ENCODE measurements around the gene THAP7. TPM values are rescaled to one million over a fixed set of nuclear protein-coding genes. Genes with fewer than 3 reads are reported as not detected.

The THAP7 gene
- total RNA-seq, 1 donor from 2014 or later, result 14.7 TPM

DNA sequence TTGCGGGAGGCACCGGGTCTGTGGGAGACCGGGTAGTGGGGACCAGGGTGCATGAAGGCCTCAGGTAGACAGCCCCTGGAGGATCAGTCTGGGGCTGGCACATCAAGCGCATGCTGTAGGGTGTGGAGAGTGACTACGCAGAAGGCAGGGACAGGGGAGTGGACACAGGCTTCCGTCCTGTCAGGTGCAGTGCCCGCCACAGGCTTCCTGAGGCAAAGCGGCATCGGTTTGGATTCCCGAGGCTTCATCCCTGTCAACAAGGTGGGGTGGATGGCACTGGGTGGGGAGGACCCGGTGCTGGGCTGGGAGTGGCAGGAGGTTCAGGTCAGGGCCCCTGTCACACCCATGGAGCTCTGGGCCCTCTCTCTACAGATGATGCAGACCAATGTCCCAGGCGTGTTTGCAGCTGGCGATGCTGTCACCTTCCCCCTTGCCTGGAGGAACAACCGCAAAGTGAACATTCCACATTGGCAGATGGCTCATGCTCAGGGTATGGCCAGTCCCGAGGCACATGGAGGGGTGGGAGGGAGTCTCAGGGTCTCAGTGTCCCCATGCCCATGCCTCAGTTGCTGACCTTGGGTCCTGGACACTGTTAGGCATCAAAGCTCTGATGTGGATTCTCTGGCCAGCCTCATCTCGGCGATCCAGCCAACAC is 24.3 kb downstream of the THAP7 start:
- H3K4me1 ChIP-seq, result peaks cover 31% of the 10 kb centered on the region
- H3K9me3 ChIP-seq (ENCODE audit: low read depth), result no peaks in the 10 kb centered on the region
- Mint-ChIP-seq H3K4me3 (no peak overlapping the region), H3K4me1 (peaks cover 19% of the 10 kb centered on the region), H3K27ac (no peak overlapping the region), H3K9me3 (no peaks in the 10 kb centered on the region), H3K36me3 (no peaks in the 10 kb centered on the region), H3K27me3 (ENCODE audit: insufficient read depth, low read depth) (peaks cover 18% of the 10 kb centered on the region)
- H3K36me3 ChIP-seq, result no peaks in the 10 kb centered on the region
- H2AFZ ChIP-seq (replicated peaks), result no peak overlapping the region
- no peak for DNase-seq (ENCODE audit: low spot score)
- H3K4me2 ChIP-seq, result no peak overlapping the region
- peaks cover 13% of the 10 kb centered on the region for H3K79me2 ChIP-seq (ENCODE audit: low read depth)
- TF ChIP-seq EZH2phosphoT487 (IDR thresholded peaks at IDR 0.05) (no peak), EZH2 (IDR thresholded peaks at IDR 0.05) (no peak)
- TF ChIP-seq, protein P1, sequence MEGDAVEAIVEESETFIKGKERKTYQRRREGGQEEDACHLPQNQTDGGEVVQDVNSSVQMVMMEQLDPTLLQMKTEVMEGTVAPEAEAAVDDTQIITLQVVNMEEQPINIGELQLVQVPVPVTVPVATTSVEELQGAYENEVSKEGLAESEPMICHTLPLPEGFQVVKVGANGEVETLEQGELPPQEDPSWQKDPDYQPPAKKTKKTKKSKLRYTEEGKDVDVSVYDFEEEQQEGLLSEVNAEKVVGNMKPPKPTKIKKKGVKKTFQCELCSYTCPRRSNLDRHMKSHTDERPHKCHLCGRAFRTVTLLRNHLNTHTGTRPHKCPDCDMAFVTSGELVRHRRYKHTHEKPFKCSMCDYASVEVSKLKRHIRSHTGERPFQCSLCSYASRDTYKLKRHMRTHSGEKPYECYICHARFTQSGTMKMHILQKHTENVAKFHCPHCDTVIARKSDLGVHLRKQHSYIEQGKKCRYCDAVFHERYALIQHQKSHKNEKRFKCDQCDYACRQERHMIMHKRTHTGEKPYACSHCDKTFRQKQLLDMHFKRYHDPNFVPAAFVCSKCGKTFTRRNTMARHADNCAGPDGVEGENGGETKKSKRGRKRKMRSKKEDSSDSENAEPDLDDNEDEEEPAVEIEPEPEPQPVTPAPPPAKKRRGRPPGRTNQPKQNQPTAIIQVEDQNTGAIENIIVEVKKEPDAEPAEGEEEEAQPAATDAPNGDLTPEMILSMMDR (IDR thresholded peaks at IDR 0.05), result no peak
- H3F3A ChIP-seq (ENCODE audit: low read depth), result peaks cover 31% of the 10 kb centered on the region
- H3K9ac ChIP-seq, result no peak overlapping the region
- no peak overlapping the region for H3K4me3 ChIP-seq
- H4K20me1 ChIP-seq (ENCODE audit: low read depth), result no peaks in the 10 kb centered on the region
- no peak overlapping the region for H3K27ac ChIP-seq
- H3K27me3 ChIP-seq, result no peaks in the 10 kb centered on the region

DNA sequence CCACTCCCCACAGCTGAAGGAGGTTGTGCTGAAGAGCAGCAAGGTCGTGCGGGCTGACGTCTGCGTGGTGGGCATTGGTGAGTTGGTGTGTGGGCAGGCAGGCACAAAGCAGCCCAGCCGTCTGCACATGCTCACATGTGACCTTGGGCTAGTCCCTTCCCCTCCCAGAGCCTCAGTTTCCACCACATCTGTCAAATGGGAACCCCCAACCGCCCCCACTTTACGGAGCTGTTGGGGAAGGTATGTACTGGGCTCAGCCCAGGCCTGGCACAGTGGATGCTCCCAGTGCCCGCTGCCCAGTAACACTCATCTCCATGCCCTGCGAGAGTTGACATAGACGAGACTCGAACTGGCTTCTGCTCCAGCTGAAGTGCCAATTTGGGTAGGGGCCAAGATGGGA is 24.9 kb downstream of the THAP7 start:
- TF ChIP-seq EZH2 (IDR thresholded peaks at IDR 0.05), result no peak
- H3K36me3 Mint-ChIP-seq, result no peaks in the 10 kb centered on the region
- H3K27me3 Mint-ChIP-seq (ENCODE audit: insufficient read depth, low read depth), result peaks cover 18% of the 10 kb centered on the region
- H3K36me3 ChIP-seq, result no peaks in the 10 kb centered on the region
- no peak overlapping the region for H3K9ac ChIP-seq
- no peak overlapping the region for H3K27ac Mint-ChIP-seq
- DNase-seq (ENCODE audit: low spot score), result no peak
- peaks cover 9% of the 10 kb centered on the region for H3K79me2 ChIP-seq (ENCODE audit: low read depth)
- H3K9me3 Mint-ChIP-seq, result no peaks in the 10 kb centered on the region
- H3K4me1 Mint-ChIP-seq, result peaks cover 22% of the 10 kb centered on the region
- H3K27ac ChIP-seq, result no peak overlapping the region
- H3K4me3 Mint-ChIP-seq, result no peak overlapping the region
- H4K20me1 ChIP-seq (ENCODE audit: low read depth), result no peaks in the 10 kb centered on the region
- no peak overlapping the region for H3K4me3 ChIP-seq
- H3K4me1 ChIP-seq, result peaks cover 37% of the 10 kb centered on the region
- peaks cover 37% of the 10 kb centered on the region for H3F3A ChIP-seq (ENCODE audit: low read depth)
- no peak overlapping the region for H2AFZ ChIP-seq (replicated peaks)
- no peaks in the 10 kb centered on the region for H3K9me3 ChIP-seq (ENCODE audit: low read depth)
- H3K4me2 ChIP-seq, result no peak overlapping the region
- H3K27me3 ChIP-seq, result no peaks in the 10 kb centered on the region

DNA sequence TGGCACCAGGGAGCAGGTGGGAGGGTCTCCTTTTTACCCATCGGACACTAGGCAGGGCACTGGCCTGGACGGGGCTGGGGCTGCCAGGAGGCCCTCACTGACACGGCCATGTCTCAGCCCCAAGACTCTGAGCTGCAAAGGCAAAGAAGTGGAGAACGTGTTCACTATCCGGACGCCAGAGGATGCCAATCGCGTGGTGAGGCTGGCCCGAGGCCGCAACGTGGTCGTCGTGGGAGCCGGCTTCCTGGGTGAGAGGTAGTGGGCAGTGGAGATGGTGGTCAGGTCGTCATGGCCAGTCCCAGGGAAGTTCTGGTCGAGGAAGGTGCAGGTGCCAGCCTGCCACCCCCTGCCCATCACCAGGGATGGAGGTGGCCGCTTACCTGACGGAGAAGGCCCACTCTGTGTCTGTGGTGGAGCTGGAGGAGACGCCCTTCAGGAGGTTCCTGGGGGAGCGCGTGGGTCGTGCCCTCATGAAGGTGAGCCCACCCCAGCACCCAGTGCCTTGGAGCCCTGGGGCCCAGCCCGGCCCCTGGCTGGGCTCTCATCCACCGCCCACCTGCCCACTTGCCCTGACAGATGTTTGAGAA is 25.5 kb downstream of the THAP7 start:
- Histone ChIP-seq H3K27me3 (no peaks in the 10 kb centered on the region), H3K4me2 (no peak overlapping the region), H3K79me2 (ENCODE audit: low read depth) (peaks cover 7% of the 10 kb centered on the region), H3K4me1 (peaks cover 41% of the 10 kb centered on the region), H3K27ac (no peak overlapping the region), H3K4me3 (no peak overlapping the region), H4K20me1 (ENCODE audit: low read depth) (peaks cover 5% of the 10 kb centered on the region), H3F3A (ENCODE audit: low read depth) (peaks cover 41% of the 10 kb centered on the region), H2AFZ (replicated peaks) (no peak overlapping the region), H3K9ac (no peak overlapping the region), H3K36me3 (no peaks in the 10 kb centered on the region), H3K9me3 (ENCODE audit: low read depth) (no peaks in the 10 kb centered on the region)
- Mint-ChIP-seq H3K36me3 (no peaks in the 10 kb centered on the region), H3K4me1 (peaks cover 25% of the 10 kb centered on the region), H3K27ac (no peak overlapping the region), H3K4me3 (no peak overlapping the region), H3K9me3 (no peaks in the 10 kb centered on the region), H3K27me3 (ENCODE audit: insufficient read depth, low read depth) (peaks cover 22% of the 10 kb centered on the region)
- TF ChIP-seq EZH2phosphoT487 (IDR thresholded peaks at IDR 0.05), result no peak
- TF ChIP-seq EZH2 (IDR thresholded peaks at IDR 0.05), result no peak
- no peak for DNase-seq (ENCODE audit: low spot score)

DNA sequence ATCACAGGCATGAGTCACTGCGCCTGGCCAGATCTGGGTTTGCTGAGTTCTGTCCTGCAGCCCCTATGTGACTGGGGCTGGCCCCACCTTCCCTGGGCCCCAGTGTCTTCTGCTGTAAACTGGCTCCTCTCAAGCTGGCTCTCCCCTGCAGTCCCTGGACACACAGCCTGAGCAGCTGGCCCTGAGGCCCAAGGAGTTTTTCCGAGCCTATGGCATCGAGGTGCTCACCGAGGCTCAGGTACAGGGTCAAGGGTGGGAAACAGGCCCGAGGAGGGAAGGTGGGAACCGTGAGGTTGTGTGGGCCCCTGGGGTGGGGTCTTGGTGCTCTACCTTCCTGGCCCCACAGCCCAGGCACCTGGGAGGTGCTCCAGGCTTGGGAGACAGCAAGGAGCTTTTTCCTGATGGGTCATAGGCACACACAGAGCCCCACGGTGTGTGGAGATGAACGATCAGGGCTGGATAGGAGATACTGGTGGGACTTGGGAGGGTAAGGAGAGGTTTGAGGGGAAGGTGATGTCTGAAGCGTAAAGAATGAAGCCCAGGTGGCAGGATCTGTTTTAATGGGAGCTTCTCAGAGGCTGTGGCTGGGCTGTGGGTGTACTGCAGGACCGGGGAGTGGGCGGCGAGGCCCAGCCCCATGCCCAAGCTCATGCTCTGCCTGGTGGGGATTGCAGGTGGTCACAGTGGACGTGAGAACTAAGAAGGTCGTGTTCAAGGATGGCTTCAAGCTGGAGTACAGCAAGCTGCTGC is 26.2 kb downstream of the THAP7 start:
- H3K36me3 ChIP-seq, result no peaks in the 10 kb centered on the region
- H3K4me1 ChIP-seq, result peaks cover 42% of the 10 kb centered on the region
- no peaks in the 10 kb centered on the region for H3K9me3 ChIP-seq (ENCODE audit: low read depth)
- no peak for DNase-seq (ENCODE audit: low spot score)
- H3K27me3 ChIP-seq, result no peaks in the 10 kb centered on the region
- H3K4me2 ChIP-seq, result no peak overlapping the region
- Mint-ChIP-seq H3K4me3 (no peak overlapping the region), H3K36me3 (no peaks in the 10 kb centered on the region), H3K27ac (no peak overlapping the region), H3K9me3 (no peaks in the 10 kb centered on the region), H3K27me3 (ENCODE audit: insufficient read depth, low read depth) (peaks cover 22% of the 10 kb centered on the region), H3K4me1 (peaks cover 27% of the 10 kb centered on the region)
- TF ChIP-seq, protein P1 (IDR thresholded peaks at IDR 0.05), result no peak
- TF ChIP-seq EZH2phosphoT487 (IDR thresholded peaks at IDR 0.05) (no peak), EZH2 (IDR thresholded peaks at IDR 0.05) (no peak)
- no peak overlapping the region for H3K4me3 ChIP-seq
- peaks cover 43% of the 10 kb centered on the region for H3F3A ChIP-seq (ENCODE audit: low read depth)
- peaks cover 8% of the 10 kb centered on the region for H4K20me1 ChIP-seq (ENCODE audit: low read depth)
- H2AFZ ChIP-seq (replicated peaks), result no peak overlapping the region
- H3K79me2 ChIP-seq (ENCODE audit: low read depth), result peaks cover under 1% of the 10 kb centered on the region
- H3K9ac ChIP-seq, result no peak overlapping the region
- no peak overlapping the region for H3K27ac ChIP-seq

All from neural progenitor cell (in vitro differentiated cells).